GM12891 (cell line): ENCODE data around the gene DLGAP1.

Source experiments
- POLR2A ChIP-seq: IDR thresholded peaks from 2 replicates; pipeline ENCODE4 v1.6.1; 2011; ENCODE audit warnings: low read depth, low read length, control low read depth
- POLR2AphosphoS5 ChIP-seq: IDR thresholded peaks from 2 replicates; pipeline ENCODE4 v1.6.1; 2011; ENCODE audit warnings: low read depth, low read length, control low read depth
- TAF1 ChIP-seq: IDR thresholded peaks from 2 replicates; pipeline ENCODE4 v1.6.1; 2011; ENCODE audit warnings: low read depth, low read length, control low read depth

DNA sequence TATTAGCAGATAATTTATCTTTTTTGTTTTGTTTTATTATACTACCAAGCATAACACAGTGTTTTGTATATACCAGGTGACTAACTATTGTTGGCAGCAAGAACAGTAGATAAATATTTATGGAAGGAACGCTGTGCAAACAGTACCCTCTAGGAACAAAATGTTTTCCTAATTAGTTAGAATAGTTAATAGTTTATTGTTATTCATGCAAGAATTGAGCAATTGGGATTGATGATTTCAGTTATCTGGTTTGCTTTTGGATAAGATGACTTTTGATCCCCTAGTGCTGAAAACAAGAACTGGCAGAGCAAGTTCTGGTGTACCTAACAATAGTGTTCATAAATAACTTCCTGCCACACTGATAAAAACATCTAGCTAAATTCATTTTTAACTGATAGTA, 681.8 kb downstream of the DLGAP1 start:
- TF ChIP-seq POLR2A (no peak), POLR2AphosphoS5 (no peak), TAF1 (no peak)
